ENCODE measurements around the gene SLC19A1.

Gene SLC19A1

DNA sequence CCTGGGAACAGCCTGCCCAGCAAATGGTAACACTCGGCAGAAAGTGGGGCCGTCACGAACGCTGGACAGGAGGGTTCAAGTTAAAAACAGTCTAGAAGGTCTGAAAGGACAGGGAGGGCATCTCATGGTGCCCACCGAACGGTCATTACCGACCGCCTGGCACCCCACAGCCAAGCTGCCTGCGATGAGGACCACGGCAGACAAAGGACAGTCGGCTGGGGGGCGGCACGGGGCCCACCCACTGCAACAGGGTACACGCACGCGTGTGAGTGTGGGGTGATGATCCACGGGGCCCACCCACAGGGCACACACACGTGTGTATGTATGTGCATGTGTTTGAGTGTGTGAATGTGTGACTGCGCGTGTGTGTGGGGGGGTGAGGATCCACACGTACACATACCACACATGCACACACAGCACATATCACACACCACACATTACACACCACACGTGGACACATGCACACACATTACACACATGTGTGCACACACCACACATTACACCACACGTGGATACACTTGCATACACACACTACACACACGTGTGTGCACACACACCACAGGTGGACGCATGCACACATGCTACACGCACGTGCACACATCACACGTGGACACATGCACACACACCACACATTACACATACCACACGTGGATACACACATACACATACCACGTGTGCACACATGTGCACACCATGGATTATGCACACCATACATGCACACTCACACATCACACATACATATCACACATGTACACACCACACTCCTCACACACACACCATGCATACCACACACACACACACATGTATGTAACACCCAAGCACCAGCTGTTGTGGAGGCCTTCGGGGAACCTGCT lies 63.2 kb downstream of the SLC19A1 start:
- H3K4me3 ChIP-seq (ENCODE audit: low read length), result no peak overlapping the region
- DNase-seq (ENCODE audit: low read depth), result no peak
- TF ChIP-seq, protein P1, sequence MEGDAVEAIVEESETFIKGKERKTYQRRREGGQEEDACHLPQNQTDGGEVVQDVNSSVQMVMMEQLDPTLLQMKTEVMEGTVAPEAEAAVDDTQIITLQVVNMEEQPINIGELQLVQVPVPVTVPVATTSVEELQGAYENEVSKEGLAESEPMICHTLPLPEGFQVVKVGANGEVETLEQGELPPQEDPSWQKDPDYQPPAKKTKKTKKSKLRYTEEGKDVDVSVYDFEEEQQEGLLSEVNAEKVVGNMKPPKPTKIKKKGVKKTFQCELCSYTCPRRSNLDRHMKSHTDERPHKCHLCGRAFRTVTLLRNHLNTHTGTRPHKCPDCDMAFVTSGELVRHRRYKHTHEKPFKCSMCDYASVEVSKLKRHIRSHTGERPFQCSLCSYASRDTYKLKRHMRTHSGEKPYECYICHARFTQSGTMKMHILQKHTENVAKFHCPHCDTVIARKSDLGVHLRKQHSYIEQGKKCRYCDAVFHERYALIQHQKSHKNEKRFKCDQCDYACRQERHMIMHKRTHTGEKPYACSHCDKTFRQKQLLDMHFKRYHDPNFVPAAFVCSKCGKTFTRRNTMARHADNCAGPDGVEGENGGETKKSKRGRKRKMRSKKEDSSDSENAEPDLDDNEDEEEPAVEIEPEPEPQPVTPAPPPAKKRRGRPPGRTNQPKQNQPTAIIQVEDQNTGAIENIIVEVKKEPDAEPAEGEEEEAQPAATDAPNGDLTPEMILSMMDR (conservative IDR thresholded peaks at IDR 0.05; ENCODE audit: low read depth, low read length), result no peak

DNA sequence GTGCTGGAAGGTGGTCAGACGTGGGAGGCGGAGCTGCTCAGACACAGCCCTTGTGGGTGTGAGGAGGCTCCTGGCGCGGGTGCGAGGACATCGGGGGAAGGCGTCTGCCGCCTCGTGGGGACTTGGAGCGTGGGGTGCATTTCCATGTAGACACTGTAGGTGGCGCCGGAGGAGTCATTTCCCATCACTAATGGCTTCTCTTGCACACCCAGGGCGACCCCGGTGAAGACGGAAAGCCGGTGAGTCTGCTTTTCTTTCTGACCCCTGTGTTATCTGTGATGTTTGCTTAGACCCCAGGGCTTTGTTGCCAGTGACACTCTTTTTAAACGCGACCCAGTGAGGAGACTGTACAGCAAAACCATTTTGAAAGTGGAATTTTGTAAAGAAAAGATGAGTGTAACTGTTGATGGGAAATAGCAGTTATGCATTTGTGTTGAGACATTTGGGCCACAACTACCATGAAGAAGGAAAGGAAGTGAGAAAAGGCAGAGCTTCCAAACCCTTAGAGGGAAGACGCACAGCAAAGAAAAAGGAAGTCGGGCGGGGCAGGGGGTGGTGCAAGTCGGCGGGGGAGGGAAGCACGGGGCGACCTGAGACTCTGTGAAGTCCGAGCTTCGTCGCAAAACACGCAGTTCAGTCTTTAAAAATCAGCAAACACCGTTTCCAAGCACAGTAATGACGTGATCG lies 64.0 kb downstream of the SLC19A1 start:
- no peak for DNase-seq (ENCODE audit: low read depth)
- no peak overlapping the region for H3K4me3 ChIP-seq (ENCODE audit: low read length)

DNA sequence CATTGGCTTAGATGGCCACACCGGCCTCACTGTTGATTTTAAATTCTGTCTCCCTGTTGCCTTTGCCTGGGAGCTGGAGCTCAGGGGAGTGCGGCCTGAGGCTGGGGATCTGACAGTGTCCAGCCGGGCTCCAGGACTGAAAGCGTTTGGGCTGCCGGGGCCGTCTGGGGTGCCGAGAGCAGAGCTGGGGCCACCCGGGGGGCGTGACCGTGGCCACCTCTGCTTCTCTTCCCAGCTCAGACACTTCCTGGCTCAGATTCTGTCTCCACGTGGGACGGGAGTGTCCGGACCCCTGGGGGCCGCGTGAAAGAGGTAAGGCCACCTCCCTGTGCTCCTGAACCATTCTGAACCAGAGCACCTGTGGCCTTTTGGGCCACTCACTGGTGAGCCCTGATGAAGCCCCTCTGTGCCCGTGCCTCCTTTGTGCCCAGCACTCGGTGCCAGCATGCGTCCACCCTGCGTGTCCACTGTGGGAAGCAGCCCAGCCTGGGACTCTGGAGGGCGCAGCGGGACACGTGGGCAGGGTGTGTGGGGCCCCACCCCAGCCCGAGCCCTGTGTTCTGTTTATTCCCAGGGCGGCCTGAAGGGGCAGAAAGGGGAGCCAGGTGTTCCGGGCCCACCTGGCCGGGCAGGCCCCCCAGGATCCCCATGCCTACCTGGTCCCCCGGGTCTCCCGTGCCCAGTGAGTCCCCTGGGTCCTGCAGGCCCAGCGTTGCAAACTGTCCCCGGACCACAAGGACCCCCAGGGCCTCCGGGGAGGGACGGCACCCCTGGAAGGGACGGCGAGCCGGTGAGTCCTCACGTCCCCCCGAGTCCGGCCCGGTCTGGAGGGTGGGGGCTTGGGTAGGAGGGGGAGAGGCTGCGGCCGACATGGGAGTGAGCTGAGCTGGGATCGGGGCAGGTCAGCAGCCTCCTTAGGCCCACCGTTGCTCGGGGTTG lies 64.8 kb downstream of the SLC19A1 start:
- TF ChIP-seq, protein P1 (conservative IDR thresholded peaks at IDR 0.05; ENCODE audit: low read depth, low read length), result no peak
- no peak for DNase-seq (ENCODE audit: low read depth)
- H3K4me3 ChIP-seq (ENCODE audit: low read length), result no peak overlapping the region

More for the DNA sequence above, 64.0 kb downstream of the SLC19A1 start:
- TF ChIP-seq, protein P1 (conservative IDR thresholded peaks at IDR 0.05; ENCODE audit: low read depth, low read length), result peak; percentile 80

DNA sequence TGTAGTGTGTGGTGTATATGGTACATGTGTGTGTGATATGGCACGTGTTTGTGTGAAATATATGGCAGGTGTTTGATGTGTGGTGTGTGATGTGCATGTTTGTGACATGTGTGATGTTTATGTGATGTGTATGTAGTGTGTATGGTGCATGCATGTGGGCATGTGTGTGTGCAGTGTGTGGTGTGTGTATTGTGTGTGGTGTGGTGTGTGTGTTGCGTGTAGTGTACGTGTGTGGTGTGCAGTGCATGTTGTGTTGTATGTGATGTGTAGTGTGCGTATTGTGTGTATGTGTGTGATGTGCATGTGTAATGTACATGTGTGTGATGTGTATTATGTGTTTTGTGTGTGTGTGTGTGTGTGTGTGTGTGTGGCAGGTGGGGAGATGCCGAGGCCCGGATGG lies 65.7 kb downstream of the SLC19A1 start:
- TF ChIP-seq, protein P1 (conservative IDR thresholded peaks at IDR 0.05; ENCODE audit: low read depth, low read length), result no peak
- H3K4me3 ChIP-seq (ENCODE audit: low read length), result no peak overlapping the region

DNA sequence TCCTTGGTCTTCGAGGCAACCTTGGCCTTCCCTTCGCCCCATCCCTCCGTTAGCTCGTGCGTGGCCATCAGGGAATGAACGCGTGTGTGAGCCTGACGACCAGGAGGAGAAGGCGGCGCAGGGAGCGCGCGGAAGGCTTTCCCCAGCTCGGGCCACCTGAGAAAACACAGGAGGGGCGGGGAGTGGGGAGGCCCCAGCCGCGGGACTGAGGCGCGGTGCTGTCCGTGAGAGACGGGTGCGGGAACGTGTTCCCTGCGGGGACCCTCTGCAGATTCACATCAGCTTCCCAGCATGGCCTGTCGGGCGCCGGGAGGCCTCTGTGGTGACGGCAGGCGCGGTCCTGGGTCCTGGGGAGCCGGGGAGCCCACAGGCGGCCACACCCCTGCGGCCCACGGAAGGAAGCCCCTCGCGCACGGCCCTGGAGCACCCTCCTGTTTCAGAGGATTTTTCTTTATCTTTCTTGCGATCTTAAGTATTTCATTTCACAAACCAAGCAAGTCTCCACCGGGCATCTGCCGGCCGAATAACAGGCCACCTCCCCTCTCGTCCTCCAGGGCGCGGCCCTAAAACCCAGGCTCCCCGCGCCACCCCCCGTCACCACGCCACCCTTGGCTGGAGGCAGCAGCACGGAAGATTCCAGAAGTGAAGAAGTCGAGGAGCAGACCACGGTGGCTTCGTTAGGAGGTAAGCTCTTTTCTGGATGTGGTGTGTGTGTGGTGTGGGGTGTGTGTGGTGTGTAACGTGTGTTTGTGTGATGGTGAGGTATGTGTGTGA lies 66.3 kb downstream of the SLC19A1 start:
- TF ChIP-seq, protein P1 (conservative IDR thresholded peaks at IDR 0.05; ENCODE audit: low read depth, low read length), result no peak
- H3K4me3 ChIP-seq (ENCODE audit: low read length), result no peak overlapping the region
- no peak for DNase-seq (ENCODE audit: low read depth)

More for the DNA sequence above, 65.7 kb downstream of the SLC19A1 start:
- DNase-seq (ENCODE audit: low read depth), result no peak

DNA sequence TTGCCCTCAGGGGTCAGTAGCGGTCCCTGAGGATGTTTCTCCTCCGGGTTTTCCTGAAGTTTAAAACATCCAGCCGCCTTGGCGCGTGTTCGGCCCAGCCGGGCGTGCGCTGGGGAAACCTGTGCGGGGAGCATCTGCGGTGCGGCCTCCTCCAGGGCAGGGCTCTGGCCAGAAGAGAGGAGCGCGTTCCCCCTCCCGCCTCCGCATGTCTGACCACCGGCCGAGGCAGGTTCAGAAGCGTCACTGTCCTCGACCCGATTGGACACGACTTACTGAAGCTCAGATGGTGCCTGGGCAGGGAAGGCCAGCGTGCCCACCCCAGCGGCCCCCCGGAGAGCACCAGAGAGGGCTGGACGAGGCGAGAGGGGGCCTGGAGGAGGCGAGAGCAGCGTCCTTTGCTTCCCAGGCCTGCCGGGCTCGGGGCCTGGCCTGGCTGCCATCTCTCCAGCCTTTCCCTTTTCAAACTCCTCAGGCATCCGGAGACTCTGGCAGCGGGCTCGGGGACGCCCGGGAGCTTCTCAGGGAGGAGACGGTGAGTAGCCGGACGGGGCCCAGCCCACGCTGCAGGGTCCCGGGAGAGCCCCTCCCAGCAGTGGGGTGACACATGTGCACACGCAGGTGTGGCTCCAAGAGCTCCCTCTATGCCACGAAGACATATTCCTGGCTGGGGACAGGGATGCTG lies 67.1 kb downstream of the SLC19A1 start:
- DNase-seq (ENCODE audit: low read depth), result no peak
- no peak overlapping the region for H3K4me3 ChIP-seq (ENCODE audit: low read length)
- TF ChIP-seq, protein P1 (conservative IDR thresholded peaks at IDR 0.05; ENCODE audit: low read depth, low read length), result no peak

All from retinal pigment epithelial cell (primary cell).